DND-41 (cell line): Measurements from ENCODE around the gene AJM1.
"Not testable (repeated sequence)": the region's sequence is repeated elsewhere in the genome, so short reads cannot be mapped to it uniquely, and the experiment has no call there.

Experiments
- ATAC-seq: fragments of 200-7000 bp; cut with Tn5 transposase; 3 replicates; pipeline ENCODE4 v1.9.1; 2021; ENCODE audit warnings: low read depth; ENCODE audit not compliant: insufficient read depth
- DNase-seq: peaks from one replicate; pipeline ENCODE4 v3.0.0-alpha.2; 2020
- H2AFZ ChIP-seq: 2 replicates; pipeline ENCODE4 v1.6.0; 2012; ENCODE audit warnings: low read depth, low read length
- H3K27ac ChIP-seq: 2 replicates; pipeline ENCODE4 v1.5.1; 2012; ENCODE audit warnings: low read length, inconsistent platforms
- H3K27me3 ChIP-seq: fragments of 200-600 bp; sonication (generic); 2 replicates; pipeline ENCODE4 v1.6.0; 2012; ENCODE audit warnings: low read length, mild to moderate bottlenecking, inconsistent platforms; ENCODE audit not compliant: insufficient read depth, poor library complexity
- H3K36me3 ChIP-seq: 2 replicates; pipeline ENCODE4 v1.5.1; 2012; ENCODE audit warnings: low read length, inconsistent platforms; ENCODE audit not compliant: insufficient read depth
- H3K4me1 ChIP-seq: 2 replicates; pipeline ENCODE4 v1.5.1; 2012; ENCODE audit warnings: mild to moderate bottlenecking, low read length; ENCODE audit not compliant: insufficient read depth
- H3K4me2 ChIP-seq: 2 replicates; pipeline ENCODE4 v1.6.0; 2012; ENCODE audit warnings: mild to moderate bottlenecking, moderate library complexity, low read length, inconsistent platforms; ENCODE audit not compliant: insufficient read depth
- H3K4me3 ChIP-seq, 2 experiments: fragments of 200-600 bp in 1 of 2; shearing (Covaris generic) in 1 of 2; 2 replicates each; pipeline ENCODE4 v1.5.1; 2012 to 2016; ENCODE audit warnings: inconsistent platforms in 2 of 2, low read length in 2 of 2, mild to moderate bottlenecking in 2 of 2, low read depth in 1 of 2, moderate library complexity in 1 of 2
- H3K79me2 ChIP-seq: 2 replicates; pipeline ENCODE4 v1.6.0; 2012; ENCODE audit warnings: low read length, inconsistent platforms; ENCODE audit not compliant: insufficient read depth
- H3K9ac ChIP-seq: 2 replicates; pipeline ENCODE4 v1.6.0; 2012; ENCODE audit warnings: low read depth, mild to moderate bottlenecking, inconsistent platforms, low read length, moderate library complexity
- H3K9me3 ChIP-seq: 2 replicates; pipeline ENCODE4 v1.5.1; 2012; ENCODE audit warnings: low read length, moderate library complexity, mild to moderate bottlenecking, inconsistent platforms; ENCODE audit not compliant: insufficient read depth, severe bottlenecking
- H4K20me1 ChIP-seq: 2 replicates; pipeline ENCODE4 v1.6.0; 2012; ENCODE audit warnings: low read length; ENCODE audit not compliant: insufficient read depth
- CTCF ChIP-seq: IDR thresholded peaks from 2 replicates; pipeline ENCODE4 v1.5.1; 2012; ENCODE audit warnings: borderline replicate concordance, low read length, moderate library complexity, mild to moderate bottlenecking; ENCODE audit not compliant: poor library complexity, severe bottlenecking; ENCODE audit errors: extremely low read depth
- EZH2 ChIP-seq: IDR thresholded peaks from 3 replicates; pipeline ENCODE4 v1.6.1; 2012; ENCODE audit warnings: borderline replicate concordance, low read depth, mild to moderate bottlenecking, moderate library complexity, low read length, inconsistent platforms; ENCODE audit not compliant: severe bottlenecking

The AJM1 gene

GRCh38 chr9:136840877-136841645 is 1.2 kb upstream of the AJM1 start:
- no peak overlapping the region for H3K27ac ChIP-seq
- no peak overlapping the region for H3K4me2 ChIP-seq
- peak; percentile 28 for ATAC-seq
- no peak overlapping the region for H2AFZ ChIP-seq
- no peak overlapping the region for H3K4me3 ChIP-seq
- peaks cover 17% of the 10 kb centered on the region for H3K4me1 ChIP-seq
- peak; percentile 62 for DNase-seq
- H3K36me3 ChIP-seq: peaks cover 28% of the 10 kb centered on the region
- no peaks in the 10 kb centered on the region for H3K9me3 ChIP-seq
- no peak overlapping the region for H3K9ac ChIP-seq
- TF ChIP-seq EZH2: no peak
- no peak for TF ChIP-seq CTCF
- peaks cover 5% of the 10 kb centered on the region for H4K20me1 ChIP-seq
- no peaks in the 10 kb centered on the region for H3K79me2 ChIP-seq
- no peaks in the 10 kb centered on the region for H3K27me3 ChIP-seq

GRCh38 chr9:136841646-136842379 is 465 bp upstream of the AJM1 start:
- H3K27ac ChIP-seq, H3K9me3 ChIP-seq, H4K20me1 ChIP-seq, DNase-seq, H2AFZ ChIP-seq, H3K79me2 ChIP-seq, H3K27me3 ChIP-seq, ATAC-seq: not testable (repeated sequence)
- H3K4me2 ChIP-seq: peak overlapping the region; percentile 91
- H3K9ac ChIP-seq: peak overlapping the region; percentile 55; the same call in 1 of the 2 replicates
- peaks cover 22% of the 10 kb centered on the region for H3K36me3 ChIP-seq
- peaks cover 17% of the 10 kb centered on the region for H3K4me1 ChIP-seq
- H3K4me3 ChIP-seq: peak overlapping the region in 1 of 2 experiments; percentile 63; a peak in 2 of 4 replicates

GRCh38 chr9:136843159-136843800 is 1.0 kb downstream of the AJM1 start:
- not testable (repeated sequence) for H3K9me3 ChIP-seq, H3K9ac ChIP-seq, DNase-seq, H3K4me3 ChIP-seq, H3K79me2 ChIP-seq, H3K27ac ChIP-seq, H2AFZ ChIP-seq, ATAC-seq, H3K27me3 ChIP-seq, H4K20me1 ChIP-seq
- H3K4me1 ChIP-seq: peaks cover 25% of the 10 kb centered on the region
- peak overlapping the region; percentile 45; the same call in 1 of the 2 replicates for H3K4me2 ChIP-seq
- H3K36me3 ChIP-seq: peaks cover 17% of the 10 kb centered on the region

GRCh38 chr9:136843801-136844740 is 1.8 kb downstream of the AJM1 start:
- H3K27me3 ChIP-seq, H3K9me3 ChIP-seq, H3K4me3 ChIP-seq, H3K9ac ChIP-seq, H2AFZ ChIP-seq, H4K20me1 ChIP-seq, H3K27ac ChIP-seq, H3K4me2 ChIP-seq, H3K79me2 ChIP-seq, ATAC-seq: not testable (repeated sequence)
- TF ChIP-seq CTCF: peak; percentile 33
- peak; percentile 58 for DNase-seq
- H3K36me3 ChIP-seq: peaks cover 12% of the 10 kb centered on the region
- H3K4me1 ChIP-seq: peaks cover 25% of the 10 kb centered on the region
